Hematopoietic multipotent progenitor cell (in vitro differentiated cells): ENCODE data around the gene MIPOL1. TPM values are rescaled to one million over a fixed set of nuclear protein-coding genes. Genes with fewer than 3 reads are reported as not detected.

Experiments used
- DNase-seq, 3 donors: peaks; one replicate each; pipeline ENCODE4 v3.0.0-alpha.2; 2011 to 2015; ENCODE audit warnings: low read depth in 2 of 3, low spot score in 2 of 3
- small RNA-seq: library from RNA; depleted of rRNA; stranded (forward); fragments of <200 nt; gene quantifications from one replicate; pipeline ENCODE3, GENCODE V24; 2012
- total RNA-seq: library from RNA; depleted of rRNA; stranded (reverse); fragments of >200 nt; gene quantifications from one replicate; pipeline ENCODE4 v1.2.3, GENCODE V29; 2012

MIPOL1 gene
- total RNA-seq, 1 donor: 1.3 TPM

DNA sequence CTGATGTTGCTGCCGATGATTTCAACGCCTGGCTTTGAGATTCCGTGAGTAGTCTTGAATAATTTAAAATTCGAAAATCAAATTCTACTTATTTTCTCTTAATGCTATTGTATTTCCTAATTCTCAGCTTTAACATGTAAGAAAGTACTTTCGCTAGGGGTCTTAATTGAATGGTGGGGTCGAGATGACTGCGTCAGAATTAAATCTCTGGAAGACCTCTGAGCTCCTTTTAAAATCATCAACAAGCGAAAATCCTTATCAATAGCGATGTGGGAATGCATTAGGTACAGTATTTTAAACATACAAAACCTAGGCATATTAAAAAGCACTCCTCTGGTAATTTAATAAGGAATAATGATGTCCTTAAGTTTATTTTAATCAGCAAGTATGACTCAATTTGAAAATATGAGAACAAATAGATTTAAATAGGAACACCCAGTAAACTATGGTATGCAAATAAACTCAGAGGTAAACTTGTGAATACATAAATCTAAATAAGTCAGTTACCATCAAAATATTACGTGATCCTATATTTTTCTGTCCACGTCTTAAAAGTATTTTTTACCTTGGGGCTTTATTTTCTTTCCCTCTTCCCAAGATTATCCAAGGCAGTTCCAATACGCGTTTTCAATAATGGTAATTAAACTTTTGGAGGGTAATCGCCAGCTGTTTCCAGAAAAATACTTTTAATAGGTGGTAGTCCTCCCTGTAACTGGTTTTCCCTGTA is 395.9 kb downstream of the MIPOL1 start:
- DNase-seq: no peak

DNA sequence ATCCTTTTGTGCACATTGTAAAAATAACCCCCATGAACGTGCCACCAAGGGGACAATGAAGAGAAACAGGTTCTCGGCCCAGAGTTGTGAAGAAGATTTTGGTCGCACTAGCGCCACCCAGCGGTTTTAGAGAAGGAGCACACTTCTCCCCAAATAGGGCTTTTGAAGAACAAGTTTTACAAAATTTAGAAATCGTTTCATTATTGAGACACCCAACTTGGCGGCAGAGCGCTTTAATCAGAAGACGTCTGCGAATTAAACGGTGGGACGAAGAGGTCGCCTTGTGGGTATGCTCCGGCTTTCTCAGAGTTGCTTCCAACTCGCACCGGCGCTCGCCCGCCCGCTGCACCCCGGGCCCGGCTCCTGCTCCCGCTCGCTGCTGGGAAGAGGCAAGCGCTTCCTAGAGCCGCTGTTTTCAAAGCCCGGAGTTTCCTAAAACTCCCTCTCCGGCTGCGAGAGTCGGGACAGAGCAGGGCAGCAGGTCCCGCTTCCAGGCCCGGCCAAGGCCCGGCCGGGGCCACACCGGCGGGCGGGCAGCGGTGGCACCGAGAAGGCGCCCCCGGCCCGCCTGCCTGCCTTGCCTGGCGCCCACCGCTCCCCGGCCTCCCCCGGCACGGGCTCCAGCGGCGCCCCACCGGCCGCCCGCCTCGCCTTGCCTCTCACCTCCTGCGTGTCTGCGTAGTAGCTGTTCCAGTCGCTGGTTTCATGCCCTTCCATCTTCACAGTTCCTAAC is 396.7 kb downstream of the MIPOL1 start:
- peak in 2 of 3 donors; percentile 86 to 96 for DNase-seq

DNA sequence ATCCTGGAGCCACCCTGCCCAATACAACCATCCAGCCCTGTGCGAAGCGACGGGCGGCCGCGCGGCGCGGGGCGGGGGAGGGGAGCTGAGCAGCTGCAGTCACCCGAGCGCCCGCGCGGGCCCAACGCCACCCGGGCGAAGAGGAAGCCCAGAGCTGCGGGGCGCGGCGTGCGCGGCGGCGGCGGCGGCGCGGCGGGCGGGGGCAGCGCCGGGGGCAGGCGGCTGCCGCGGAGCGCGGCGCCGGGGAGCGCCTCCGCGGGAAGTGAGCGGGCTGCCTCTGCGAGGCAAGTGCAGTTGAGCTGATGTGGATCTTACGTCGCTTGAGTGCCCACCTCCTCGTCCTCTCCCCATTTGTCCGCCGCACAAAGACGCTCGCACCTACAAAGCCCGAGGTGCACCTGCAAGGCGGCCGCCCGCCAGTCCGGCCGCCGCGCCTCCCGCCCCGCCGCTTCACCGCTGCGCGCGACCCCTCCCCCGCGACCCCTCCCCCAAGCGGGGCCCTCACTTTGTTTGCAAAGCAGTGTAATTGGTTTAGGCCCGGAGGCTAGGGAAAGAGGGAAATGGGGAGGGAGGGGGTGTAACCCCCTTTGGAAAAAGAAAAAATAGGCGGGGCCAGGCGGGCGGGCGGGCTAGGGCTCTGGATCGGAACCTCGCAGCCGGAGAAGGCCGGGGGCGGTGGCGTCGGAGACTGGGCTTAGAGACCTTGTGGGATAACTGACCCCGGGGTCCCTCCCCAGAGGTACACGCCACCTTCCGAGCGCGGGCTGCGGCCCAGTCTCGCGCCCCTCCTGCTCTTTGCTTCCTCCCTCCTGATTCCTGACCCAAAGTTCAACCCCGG is 397.5 kb downstream of the MIPOL1 start, which contains the start of the genes FOXA1 and TTC6:
Gene FOXA1 (minus strand): TSS at position 279 of the 838 bp plus-strand sequence. CDS start 277 bp downstream, at position 2.
Gene TTC6 (plus strand): TSS at position 659 of the 838 bp plus-strand sequence. CDS start 26,436 bp downstream, outside the sequence.
- DNase-seq: peak in 1 of 3 donors; percentile 59

DNA sequence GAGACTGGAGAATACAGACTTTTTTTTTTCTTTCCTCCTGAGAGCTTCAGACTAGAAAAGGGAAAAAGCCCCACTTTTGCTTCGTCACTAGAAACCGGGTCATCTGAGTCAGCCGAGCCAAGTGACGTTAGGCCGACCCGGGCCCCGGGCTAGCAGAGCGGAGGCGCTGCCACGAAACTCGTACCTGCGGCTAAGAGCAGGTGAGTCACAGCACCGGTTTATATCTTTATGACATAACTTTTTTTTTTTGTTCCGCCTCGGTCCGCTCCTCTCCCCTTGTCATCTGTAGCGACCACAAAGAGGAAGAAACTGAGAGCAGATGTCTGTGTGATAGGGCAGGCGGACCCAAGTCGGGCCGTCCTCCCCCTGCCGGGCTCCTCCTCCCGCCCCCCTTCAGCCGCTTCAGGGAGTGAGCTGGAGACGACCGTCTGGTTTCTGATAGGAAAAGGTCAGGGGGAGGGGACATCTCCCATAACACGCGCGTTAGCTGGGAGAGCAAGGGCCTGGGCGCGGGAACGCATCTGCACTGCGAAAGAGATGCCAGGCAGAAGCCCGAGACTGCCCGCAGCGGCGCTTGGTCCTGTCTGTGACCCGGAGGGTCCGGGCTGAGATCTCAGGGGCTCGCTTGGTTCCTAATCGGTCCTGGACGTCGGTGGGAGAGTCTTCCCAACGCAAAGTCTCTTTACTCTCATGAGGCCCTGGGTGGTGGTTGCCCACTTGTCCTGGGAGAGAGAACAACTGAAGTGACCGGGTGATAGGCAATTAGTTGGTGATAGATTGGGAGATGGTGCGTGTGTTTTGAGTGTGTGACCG is 398.3 kb downstream of the MIPOL1 start:
- DNase-seq: peak in 2 of 3 donors; percentile 91 to 93

DNA sequence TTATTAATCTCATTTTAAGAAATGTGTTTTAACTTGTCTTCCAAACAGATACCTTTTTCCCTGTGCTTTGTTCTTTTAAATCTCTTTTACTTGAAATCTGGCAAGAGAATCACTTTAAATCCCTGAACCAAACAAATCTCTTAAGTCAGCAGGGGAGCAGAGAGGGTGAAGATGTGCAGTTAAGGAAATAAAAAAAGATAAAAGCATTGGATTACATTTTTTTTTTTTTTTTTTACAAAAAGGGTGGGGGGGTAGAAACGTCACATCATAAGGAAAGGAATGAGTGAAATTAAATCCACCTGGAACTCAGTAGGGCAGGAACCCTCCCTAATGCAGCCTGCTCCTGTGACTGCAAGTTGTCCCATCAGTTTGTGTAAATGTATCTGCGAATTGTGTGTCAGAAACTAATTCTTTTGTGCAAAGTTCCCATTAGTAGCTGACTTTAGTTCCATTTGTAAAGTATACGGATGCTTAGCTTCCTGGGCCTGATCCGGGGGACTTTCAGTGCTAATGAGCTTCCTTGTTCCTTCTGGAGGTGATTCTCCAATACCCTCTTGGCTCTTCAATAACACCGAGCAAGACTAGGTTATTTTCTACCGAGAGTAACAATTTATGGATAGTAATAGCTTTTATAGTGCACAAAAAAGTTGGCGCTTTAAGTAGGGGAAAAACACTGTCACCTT is 399.2 kb downstream of the MIPOL1 start:
- no peak for DNase-seq

DNA sequence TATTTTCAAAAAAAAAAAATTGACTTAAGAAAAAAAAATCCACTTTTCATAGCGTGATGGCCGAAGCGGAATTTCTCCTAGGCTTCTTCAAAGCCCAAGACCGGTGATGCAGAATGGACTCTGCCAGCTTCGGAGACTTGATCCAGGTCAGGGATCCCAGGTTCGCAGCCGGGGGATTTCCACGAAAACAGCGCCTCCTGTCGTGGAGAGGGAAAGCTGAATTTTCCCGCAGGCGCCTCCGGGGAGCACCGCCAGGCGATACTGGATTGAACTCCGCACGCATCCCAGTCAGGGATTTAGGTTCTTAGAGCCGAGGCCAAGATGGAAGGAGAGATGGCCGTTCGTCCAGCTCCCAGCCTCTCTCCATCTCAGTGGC is 399.8 kb downstream of the MIPOL1 start:
- DNase-seq: no peak

DNA sequence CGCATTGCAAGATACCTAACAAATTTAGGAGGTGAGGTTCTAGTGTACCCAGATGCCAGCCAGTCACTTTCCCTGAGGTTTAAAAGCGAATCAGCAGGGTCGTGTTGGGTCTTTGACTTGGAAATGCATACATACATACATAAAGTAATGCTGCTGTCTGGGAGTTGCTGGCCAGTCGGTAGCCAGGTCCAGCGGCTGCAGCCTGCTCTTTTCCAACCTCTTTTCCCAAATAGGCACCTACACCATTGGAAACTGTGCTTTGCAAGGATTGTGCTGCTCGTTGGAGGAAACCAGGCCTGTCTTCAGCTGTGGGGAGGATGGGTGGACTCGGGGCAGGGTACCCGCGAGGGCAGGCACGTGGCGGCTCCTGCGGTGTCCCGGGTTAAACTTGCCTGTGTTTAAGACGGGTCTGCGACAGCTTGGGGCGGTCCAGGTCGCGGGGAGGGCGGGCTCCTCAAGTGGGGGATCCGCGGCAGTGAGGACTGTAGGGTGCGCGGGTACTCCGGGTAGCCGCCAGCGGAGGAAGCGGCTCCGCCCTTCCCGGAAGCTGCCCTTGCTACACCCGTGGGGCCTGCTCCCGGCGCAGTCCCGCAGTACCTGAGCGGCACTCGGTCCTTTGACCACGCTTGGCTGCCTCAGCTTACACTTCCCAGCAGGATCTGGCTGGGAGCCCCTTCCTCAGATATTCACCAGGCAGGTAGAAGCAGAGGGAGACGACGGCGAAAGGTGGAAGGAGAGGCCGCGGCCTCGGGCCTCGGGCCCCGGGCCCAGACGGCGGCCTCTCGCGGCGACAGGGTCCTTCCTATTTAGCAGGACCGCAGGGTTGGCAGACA is 400.4 kb downstream of the MIPOL1 start:
- no peak for DNase-seq

DNA sequence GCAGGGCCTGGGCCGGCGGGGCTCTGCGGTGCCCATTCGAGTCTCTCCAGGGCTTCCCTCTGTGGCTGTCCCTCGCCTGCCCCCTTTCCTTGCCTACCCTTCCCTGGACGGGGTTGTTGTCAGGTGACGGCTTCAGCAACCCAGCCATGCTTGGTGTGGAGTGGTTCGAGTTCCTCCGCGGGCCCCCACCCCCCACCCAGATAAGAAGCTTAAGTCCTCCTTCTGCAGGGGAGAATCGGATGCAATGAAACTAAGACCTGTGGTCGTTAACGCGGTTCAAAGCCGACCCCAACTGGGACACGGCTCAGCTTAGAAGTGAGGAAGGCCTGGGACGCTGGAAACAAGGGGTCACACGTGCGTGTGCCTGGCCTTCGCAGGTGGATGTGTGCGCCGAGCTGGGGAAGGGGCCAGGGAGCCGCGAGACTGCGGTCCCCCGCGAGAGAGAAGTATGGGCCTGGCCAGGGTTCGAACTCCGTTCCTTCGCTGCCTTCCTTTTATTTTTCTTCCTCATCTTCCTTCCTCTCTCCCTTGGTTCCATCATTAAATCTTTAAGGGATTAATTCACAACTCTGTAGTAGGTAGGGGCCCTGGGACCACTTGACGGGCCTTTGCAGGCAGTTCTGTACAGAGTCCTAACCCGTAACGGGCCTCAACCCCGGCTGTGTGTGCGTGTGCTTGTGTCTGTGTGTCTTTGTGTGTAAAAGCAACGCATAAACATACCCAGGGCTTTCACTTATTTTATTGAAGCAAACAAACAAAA is 401.2 kb downstream of the MIPOL1 start:
- no peak for DNase-seq

DNA sequence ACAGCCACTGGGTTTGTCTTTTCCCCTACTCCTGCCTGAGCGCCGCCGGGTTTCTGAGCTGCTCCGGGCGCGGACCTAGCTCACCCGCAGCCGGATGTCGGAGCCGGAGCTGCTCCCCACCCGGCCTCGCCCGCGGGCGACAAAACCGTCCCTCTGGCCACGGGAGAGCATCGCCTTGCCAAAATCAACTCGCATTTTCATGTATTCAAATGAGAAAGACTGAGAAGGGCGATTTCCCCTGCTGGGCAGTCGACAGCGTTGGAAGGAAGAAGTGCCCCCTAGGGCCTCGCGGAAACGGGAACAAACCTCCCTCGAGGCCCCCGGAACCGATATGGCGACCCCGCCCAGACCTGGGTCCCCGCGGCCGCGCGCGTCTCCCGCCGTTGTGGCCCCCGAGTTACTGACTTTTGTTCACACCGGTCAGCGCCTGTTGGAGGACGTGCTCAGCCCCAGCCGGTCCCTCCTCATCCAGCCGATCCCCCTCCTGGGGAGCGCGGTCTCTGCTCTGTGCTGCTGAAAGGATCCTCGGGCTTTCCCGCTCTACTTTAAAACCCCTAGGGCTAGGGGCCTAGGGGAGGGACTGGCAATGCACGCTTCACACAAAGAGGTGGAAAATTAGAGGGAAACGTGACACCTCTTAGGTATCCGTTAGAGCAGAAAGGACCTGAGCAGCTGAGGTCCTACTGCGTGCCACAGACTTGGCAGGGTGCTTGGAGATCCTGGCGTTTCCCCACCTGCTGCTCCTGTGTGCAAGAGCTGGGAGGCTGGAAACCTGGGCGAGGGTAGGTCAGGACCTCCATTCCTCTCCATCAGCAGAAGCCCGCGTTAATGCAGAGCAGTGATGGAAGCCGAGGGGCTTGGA is 402.0 kb downstream of the MIPOL1 start:
- no peak for DNase-seq

DNA sequence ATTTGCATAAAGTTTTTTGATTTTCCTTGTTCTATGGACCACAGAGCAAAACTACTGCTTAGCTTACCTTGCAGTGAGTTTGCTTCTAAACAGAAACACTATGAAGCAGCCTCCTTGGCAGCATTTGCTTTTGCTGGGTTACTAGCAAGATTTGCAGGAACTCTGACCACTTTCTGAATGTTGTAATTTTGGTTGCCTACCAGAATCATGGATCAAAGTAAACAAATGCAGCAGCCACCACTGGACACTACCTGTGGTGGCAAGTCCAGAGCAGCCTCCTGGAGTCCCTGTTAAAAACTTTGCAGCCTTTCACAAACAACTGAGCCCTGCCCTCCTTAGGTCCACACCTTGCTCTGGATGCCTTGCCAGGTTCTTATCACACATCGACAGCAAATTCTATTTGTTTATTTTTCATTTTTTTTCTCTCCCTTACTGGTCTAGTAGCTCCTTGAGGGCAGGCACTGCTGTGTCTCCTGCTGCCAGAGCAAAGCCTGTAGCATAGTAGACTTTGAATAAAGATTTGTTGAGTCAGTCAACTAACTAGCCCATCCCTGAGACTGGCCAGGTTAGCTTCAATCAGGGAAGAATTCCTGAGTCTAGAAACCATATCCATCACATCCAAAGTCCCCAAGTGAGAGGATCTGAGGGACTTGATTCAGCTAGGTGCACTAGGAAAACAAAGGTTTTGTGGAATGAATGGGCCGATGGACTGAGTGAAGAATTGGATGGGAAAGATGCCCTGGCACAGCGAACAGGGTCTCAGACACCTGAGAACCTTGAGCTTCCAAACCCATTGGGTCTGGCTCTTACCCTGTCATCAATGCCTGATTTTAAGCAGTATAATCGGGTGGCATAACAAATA is 403.4 kb downstream of the MIPOL1 start:
- DNase-seq: no peak

DNA sequence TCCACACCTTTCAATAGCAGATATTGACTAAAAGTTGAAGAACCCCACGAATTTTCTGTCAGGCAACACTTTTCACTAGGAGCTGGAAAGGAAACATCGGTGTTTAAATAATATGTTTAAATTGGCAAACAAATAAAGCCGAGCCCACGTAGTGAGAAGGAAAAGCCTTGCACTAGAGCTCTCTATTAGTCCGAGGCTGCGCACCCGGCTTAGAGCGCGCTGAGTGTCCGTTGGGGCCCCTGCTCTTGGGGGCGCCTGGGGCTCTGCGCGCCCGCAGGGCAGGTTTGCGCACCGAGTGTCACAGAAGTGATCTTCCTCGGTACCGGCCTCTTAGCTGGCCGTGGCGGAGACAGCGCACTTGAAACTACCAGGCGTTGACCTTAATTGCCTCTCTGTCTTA is 404.1 kb downstream of the MIPOL1 start:
- DNase-seq: no peak

Small RNA genes within 50 kb of the gene (small RNA-seq; reads per million reads assigned to genes)
- not detected for gene RNU6-273P
- not detected for gene RNU6-886P

Other genes starting within 250 kb of the MIPOL1 start
- gene SLC25A21, start 25.3 kb upstream of the MIPOL1 start, total RNA-seq: 0.54 TPM